B cell (primary cell): ENCODE results near the gene SLC50A1. TPM values are rescaled to one million over a fixed set of nuclear protein-coding genes. Genes with fewer than 3 reads are reported as not detected.

ENCODE experiments used
- ATAC-seq: fragments of 200-7000 bp; cut with Tn5 transposase; one replicate; pipeline ENCODE4 v1.10.0; 2021; ENCODE audit warnings: low read depth, mild to moderate bottlenecking, moderate number of reproducible peaks, moderate library complexity
- CTCF ChIA-PET: fragments of 350-600 bp; sonication (Branson Sonifier 250); formaldehyde crosslinking; loops from one replicate; lab custom pipeline; 2021; ENCODE audit warnings: antibody characterized with exemption, inconsistent platforms; lab: Charles Lee
- POLR2A ChIA-PET: fragments of 350-600 bp; sonication (Branson Sonifier 250); formaldehyde crosslinking; loops from one replicate; lab custom pipeline; 2021; ENCODE audit warnings: antibody characterized with exemption; lab: Charles Lee
- DNase-seq: peaks from one replicate; pipeline ENCODE4 v3.0.0; 2013
- H2AFZ ChIP-seq: 2 replicates; pipeline ENCODE4 v1.6.1; 2012; ENCODE audit warnings: mild to moderate bottlenecking, low read depth, low read length; ENCODE audit not compliant: insufficient read depth, poor library complexity, severe bottlenecking
- H3K27ac ChIP-seq, 2 donors: 1 replicate in 1 of 2; 2 replicates in 1 of 2; pipeline ENCODE4 v1.5.1; 2012 to 2013; ENCODE audit warnings: low read length in 2 of 2, mild to moderate bottlenecking in 2 of 2, moderate library complexity in 1 of 2
- H3K27me3 ChIP-seq, 4 experiments: fragments of 200-600 bp in 1 of 4; sonication (generic) in 1 of 4; replicated peaks in 1 of 4; 1 replicate in 2 of 4; 2 replicates in 2 of 4; pipeline versions ENCODE4 v1.6.1 to v1.7.0; 2013 to 2016; ENCODE audit warnings: low read length in 3 of 4, mild to moderate bottlenecking in 2 of 4, mixed read lengths in 1 of 4, moderate library complexity in 1 of 4; ENCODE audit not compliant: insufficient read depth in 4 of 4, control insufficient read depth in 3 of 4; ENCODE audit errors: control extremely low read depth in 1 of 4
- H3K36me3 ChIP-seq, 2 experiments: replicated peaks in 1 of 2; 1 replicate in 1 of 2; 2 replicates in 1 of 2; pipeline versions ENCODE4 v1.6.1 to v1.7.1; 2013; ENCODE audit warnings: low read length in 1 of 2; ENCODE audit not compliant: insufficient read depth in 2 of 2, control insufficient read depth in 1 of 2; ENCODE audit errors: control extremely low read depth in 1 of 2, extremely low read depth in 1 of 2
- H3K4me1 ChIP-seq, 2 donors: fragments of 200-600 bp in 1 of 2; sonication (generic) in 1 of 2; 1 replicate in 1 of 2; 2 replicates in 1 of 2; pipeline versions ENCODE4 v1.5.1 to v1.6.1; 2013 to 2017; ENCODE audit warnings: low read length in 2 of 2; ENCODE audit not compliant: control insufficient read depth in 2 of 2, insufficient read depth in 2 of 2
- H3K4me2 ChIP-seq: replicated peaks from 2 replicates; pipeline ENCODE3; 2012; ENCODE audit warnings: mild to moderate bottlenecking, low read depth, low read length; ENCODE audit not compliant: poor library complexity, severe bottlenecking
- H3K4me3 ChIP-seq, 5 experiments: fragments of 200-600 bp in 1 of 5; sonication (generic) in 1 of 5; 1 replicate in 3 of 5; 2 replicates in 2 of 5; pipeline versions ENCODE4 v1.5.1 to v1.7.0; 2011 to 2016; ENCODE audit warnings: low read length in 4 of 5, mild to moderate bottlenecking in 4 of 5, low read depth in 2 of 5, control low read depth in 1 of 5, moderate library complexity in 1 of 5; ENCODE audit not compliant: insufficient read depth in 1 of 5; ENCODE audit errors: control extremely low read depth in 1 of 5, extremely low read depth in 1 of 5
- H3K79me2 ChIP-seq: fragments of 200-600 bp; sonication (generic); one replicate; pipeline ENCODE4 v1.6.0; 2016; ENCODE audit warnings: low read length; ENCODE audit not compliant: control insufficient read depth, insufficient read depth
- H3K9ac ChIP-seq: fragments of 200-600 bp; sonication (generic); 2 replicates; pipeline ENCODE4 v1.6.1; 2017; ENCODE audit warnings: mild to moderate bottlenecking, low read length, moderate library complexity
- H3K9me3 ChIP-seq, 3 donors: one replicate each; pipeline versions ENCODE4 v1.6.1 to v1.7.1; 2013; ENCODE audit warnings: low read length in 2 of 3; ENCODE audit not compliant: control insufficient read depth in 2 of 3, insufficient read depth in 1 of 3; ENCODE audit errors: control extremely low read depth in 1 of 3
- H4K20me1 ChIP-seq: 2 replicates; pipeline ENCODE4 v1.6.0; 2012; ENCODE audit warnings: mild to moderate bottlenecking, low read length; ENCODE audit not compliant: insufficient read depth, control insufficient read depth, poor library complexity, severe bottlenecking
- H3K27ac Mint-ChIP-seq: one replicate; pipeline ENCODE4 v1.8.0; 2021; ENCODE audit warnings: mixed read lengths
- H3K27me3 Mint-ChIP-seq: one replicate; pipeline ENCODE4 v1.8.0; 2021; ENCODE audit warnings: mixed read lengths
- H3K4me1 Mint-ChIP-seq: one replicate; pipeline ENCODE4 v1.8.0; 2021; ENCODE audit warnings: mixed read lengths
- H3K4me3 Mint-ChIP-seq: one replicate; pipeline ENCODE4 v1.8.0; 2021; ENCODE audit warnings: mixed read lengths
- H3K9me3 Mint-ChIP-seq: one replicate; pipeline ENCODE4 v1.8.0; 2022; ENCODE audit warnings: mixed read lengths; ENCODE audit not compliant: insufficient read depth
- EZH2 ChIP-seq: IDR thresholded peaks from 2 replicates; pipeline ENCODE4 v1.6.1; 2012; ENCODE audit warnings: borderline replicate concordance, low read depth, mild to moderate bottlenecking, moderate library complexity, low read length; ENCODE audit not compliant: insufficient read depth, poor library complexity, severe bottlenecking
- WGBS: methylation state at CpG from one replicate; pipeline ENCODE4 v1.1.5; 2013; ENCODE audit warnings: missing lambda C conversion rate; ENCODE audit not compliant: insufficient coverage; 5-methylcytosine and 5-hydroxymethylcytosine counted together
- intact Hi-C: fragments of 100-400 bp; cut with micrococcal nuclease; formaldehyde crosslinking; loops from one replicate; pipeline ENCODE4 v1.10.0; 2022
- polyA plus RNA-seq: library from polyadenylated mRNA; depleted of rRNA; stranded (reverse); fragments of >200 nt; gene quantifications from 2 replicates; pipeline ENCODE4 v1.2.3, GENCODE V29; 2012
- total RNA-seq, 2 donors: library from RNA; stranded (reverse); fragments of 120-200 nt in 1 of 2; gene quantifications; 1 replicate in 1 of 2; 2 replicates in 1 of 2; pipeline versions ENCODE4 v1.2.3 to v1.2.4, GENCODE V29; 2013 to 2022
- TF ChIP-seq, protein P1 (sequence below): fragments of 200-600 bp; IDR thresholded peaks from one replicate; pipeline ENCODE4 v1.8.0; 2022; ENCODE audit warnings: antibody characterized with exemption, mild to moderate bottlenecking

Gene SLC50A1
- total and polyA plus RNA-seq, 2 donors (not counting 1 experiment from before 2014, with no cell fraction given) = 62.8 to 86.8 TPM

DNA sequence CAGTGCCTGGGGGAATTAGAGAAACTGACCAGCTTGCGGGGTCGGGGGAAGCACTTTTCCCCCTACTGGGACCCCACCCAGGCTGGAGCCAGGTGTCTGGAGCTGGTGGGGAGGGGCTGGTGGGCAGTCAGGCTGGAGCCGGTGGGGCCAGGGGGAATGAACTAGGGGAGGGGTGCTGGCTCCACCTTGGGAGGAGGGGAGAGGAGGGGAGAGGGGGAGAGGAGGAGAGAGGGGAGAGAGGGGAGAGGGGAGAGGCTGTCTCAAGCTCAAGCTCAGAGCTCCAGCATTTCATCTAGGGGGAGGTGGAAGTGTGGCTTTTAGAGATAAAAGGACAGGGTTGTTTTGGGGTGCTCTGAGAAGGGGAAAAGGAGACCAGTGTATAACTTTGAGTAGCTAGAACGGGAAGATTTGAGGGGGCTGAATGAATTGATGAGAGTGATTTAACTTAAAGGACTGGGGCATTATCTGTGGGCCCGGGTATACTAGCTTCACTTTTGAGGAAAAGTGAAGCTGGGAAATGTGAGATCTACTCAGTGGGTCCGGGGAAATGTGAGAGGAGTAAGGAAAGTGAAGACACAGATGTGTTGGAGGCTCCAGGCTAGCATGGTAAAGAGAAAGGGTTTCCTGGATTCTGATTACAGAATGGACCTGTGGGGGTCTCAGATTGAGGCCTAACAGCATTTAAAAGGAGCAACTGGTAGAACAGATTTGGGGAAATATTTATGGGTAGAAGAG, 5.2 kb upstream of the SLC50A1 start:
- peaks cover 0 to 45% (median 27%) of the 10 kb centered on the region in 4 experiments for H3K27me3 ChIP-seq
- H3K27ac Mint-ChIP-seq = no peak overlapping the region
- H3K27ac ChIP-seq = no peak overlapping the region
- 25% methylated on average over 3 of the region's 6 CpGs for WGBS
- no peak overlapping the region for H3K4me2 ChIP-seq
- H3K9me3 Mint-ChIP-seq = no peaks in the 10 kb centered on the region
- TF ChIP-seq EZH2 = no peak
- TF ChIP-seq, protein P1, sequence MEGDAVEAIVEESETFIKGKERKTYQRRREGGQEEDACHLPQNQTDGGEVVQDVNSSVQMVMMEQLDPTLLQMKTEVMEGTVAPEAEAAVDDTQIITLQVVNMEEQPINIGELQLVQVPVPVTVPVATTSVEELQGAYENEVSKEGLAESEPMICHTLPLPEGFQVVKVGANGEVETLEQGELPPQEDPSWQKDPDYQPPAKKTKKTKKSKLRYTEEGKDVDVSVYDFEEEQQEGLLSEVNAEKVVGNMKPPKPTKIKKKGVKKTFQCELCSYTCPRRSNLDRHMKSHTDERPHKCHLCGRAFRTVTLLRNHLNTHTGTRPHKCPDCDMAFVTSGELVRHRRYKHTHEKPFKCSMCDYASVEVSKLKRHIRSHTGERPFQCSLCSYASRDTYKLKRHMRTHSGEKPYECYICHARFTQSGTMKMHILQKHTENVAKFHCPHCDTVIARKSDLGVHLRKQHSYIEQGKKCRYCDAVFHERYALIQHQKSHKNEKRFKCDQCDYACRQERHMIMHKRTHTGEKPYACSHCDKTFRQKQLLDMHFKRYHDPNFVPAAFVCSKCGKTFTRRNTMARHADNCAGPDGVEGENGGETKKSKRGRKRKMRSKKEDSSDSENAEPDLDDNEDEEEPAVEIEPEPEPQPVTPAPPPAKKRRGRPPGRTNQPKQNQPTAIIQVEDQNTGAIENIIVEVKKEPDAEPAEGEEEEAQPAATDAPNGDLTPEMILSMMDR = no peak
- H3K9me3 ChIP-seq = peaks cover 0 to 7% (median 0%) of the 10 kb centered on the region in 3 donors
- H2AFZ ChIP-seq = no peak overlapping the region
- no peaks in the 10 kb centered on the region for H3K36me3 ChIP-seq
- H3K79me2 ChIP-seq = no peaks in the 10 kb centered on the region
- no peak for ATAC-seq
- H3K9ac ChIP-seq = no peak overlapping the region
- intact Hi-C loops = no loop called here
- H3K4me3 ChIP-seq = no peak overlapping the region
- H3K27me3 Mint-ChIP-seq = peaks cover 37% of the 10 kb centered on the region
- peaks cover 43% of the 10 kb centered on the region for H3K4me1 Mint-ChIP-seq
- ChIA-PET POLR2A (interaction anchor here (1.2 kb wide), 2 partner anchors 18 to 40 kb away, joined by 3 to 6 read pairs; no protein-coding TSS in a partner anchor), CTCF (interaction anchor here (0.6 to 3.2 kb wide), 8 partner anchors 9 to 256 kb away, joined by 3 to 15 read pairs (median 4); partner anchors contain the start of gene KRTCAP2)
- H4K20me1 ChIP-seq = peaks cover 8% of the 10 kb centered on the region
- H3K4me1 ChIP-seq = peaks cover 41 to 42% of the 10 kb centered on the region in 2 donors
- DNase-seq = no peak
- no peak overlapping the region for H3K4me3 Mint-ChIP-seq

DNA sequence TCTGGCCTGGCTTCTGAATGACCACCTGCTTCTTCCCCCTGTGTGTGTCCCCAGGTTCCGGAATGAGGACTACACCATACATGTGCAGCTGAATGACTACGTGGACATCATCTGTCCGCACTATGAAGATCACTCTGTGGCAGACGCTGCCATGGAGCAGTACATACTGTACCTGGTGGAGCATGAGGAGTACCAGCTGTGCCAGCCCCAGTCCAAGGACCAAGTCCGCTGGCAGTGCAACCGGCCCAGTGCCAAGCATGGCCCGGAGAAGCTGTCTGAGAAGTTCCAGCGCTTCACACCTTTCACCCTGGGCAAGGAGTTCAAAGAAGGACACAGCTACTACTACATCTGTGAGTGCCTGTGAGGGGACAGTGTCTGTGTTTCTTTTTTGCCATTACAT, 4.4 kb upstream of the SLC50A1 start:
- peaks cover 45% of the 10 kb centered on the region for H3K4me1 Mint-ChIP-seq
- H3K27ac Mint-ChIP-seq = no peak overlapping the region
- WGBS = 100% methylated on average over 8 of the region's 8 CpGs

More for the DNA sequence above, 4.4 kb upstream of the SLC50A1 start:
- peaks cover 33% of the 10 kb centered on the region for H3K27me3 Mint-ChIP-seq
- H3K4me3 Mint-ChIP-seq = no peak overlapping the region
- DNase-seq (no peak), ATAC-seq (no peak)
- H3K27me3 ChIP-seq = peaks cover 0 to 38% (median 24%) of the 10 kb centered on the region in 4 experiments
- intact Hi-C loops = no loop called here
- H3K4me2 ChIP-seq = no peak overlapping the region
- CTCF ChIA-PET = interaction anchor here (1.7 to 3.1 kb wide), 3 partner anchors 36 to 46 kb away, joined by 4 to 15 read pairs (median 7); no protein-coding TSS in a partner anchor
- H3K4me3 ChIP-seq = no peak overlapping the region
- H4K20me1 ChIP-seq = peaks cover 8% of the 10 kb centered on the region
- POLR2A ChIA-PET = interaction anchor here (1.2 kb wide), 1 partner anchor 39 kb away, joined by 3 read pairs; no protein-coding TSS in a partner anchor
- no peak overlapping the region for H2AFZ ChIP-seq
- H3K79me2 ChIP-seq = no peaks in the 10 kb centered on the region
- no peaks in the 10 kb centered on the region for H3K36me3 ChIP-seq
- TF ChIP-seq EZH2 = no peak
- TF ChIP-seq, protein P1 = no peak
- no peaks in the 10 kb centered on the region for H3K9me3 Mint-ChIP-seq
- peaks cover 0 to 7% (median 0%) of the 10 kb centered on the region in 3 donors for H3K9me3 ChIP-seq
- no peak overlapping the region for H3K27ac ChIP-seq
- H3K4me1 ChIP-seq = peaks cover 39 to 41% of the 10 kb centered on the region in 2 donors
- no peak overlapping the region for H3K9ac ChIP-seq
